ENCODE results near the gene LOC101059915.

The LOC101059915 gene

DNA sequence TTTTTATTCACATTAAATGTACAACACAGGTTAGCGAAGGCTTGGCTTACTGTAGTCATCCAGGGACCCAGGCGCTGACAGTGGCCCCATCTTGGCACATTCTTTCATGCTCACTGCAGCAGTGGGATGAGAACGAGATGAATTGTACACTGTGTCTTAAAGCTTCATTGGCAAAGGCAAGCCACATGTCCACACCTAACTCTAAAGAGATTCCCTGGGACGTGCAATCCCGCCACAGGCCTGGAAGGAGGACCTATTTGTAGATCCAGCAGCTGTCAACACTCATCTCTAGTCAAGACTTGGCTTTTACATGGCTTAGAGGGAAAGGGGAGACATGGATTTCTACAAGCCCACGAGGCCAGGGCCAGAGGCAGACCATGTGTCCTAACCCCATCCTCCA lies 33.0 kb upstream of the LOC101059915 start:
- no peak overlapping the region for H3K27ac ChIP-seq (ENCODE audit: extremely low read depth, low read depth, low read length)
- TF ChIP-seq ZNF112 (tag by site-specific recombination; IDR thresholded peaks at IDR 0.05) (no peak), ZXDB (tag by site-specific recombination; IDR thresholded peaks at IDR 0.05) (no peak), ZNF140 (tag by site-specific recombination; IDR thresholded peaks at IDR 0.05) (no peak), ZNF138 (tag by site-specific recombination; IDR thresholded peaks at IDR 0.05; ENCODE audit: borderline replicate concordance) (no peak), PRDM2 (tag by site-specific recombination; IDR thresholded peaks at IDR 0.05; ENCODE audit: borderline replicate concordance) (no peak), BCL6B (tag by site-specific recombination; IDR thresholded peaks at IDR 0.05) (no peak), ZIC2 (tag by site-specific recombination; IDR thresholded peaks at IDR 0.05) (no peak), ZNF426 (tag by site-specific recombination; IDR thresholded peaks at IDR 0.05) (no peak), ZNF501 (tag by site-specific recombination; IDR thresholded peaks at IDR 0.05) (no peak), ZNF664 (tag by site-specific recombination; IDR thresholded peaks at IDR 0.05) (no peak), ZNF624 (tag by site-specific recombination; IDR thresholded peaks at IDR 0.05) (no peak), HIC1 (tag by site-specific recombination; IDR thresholded peaks at IDR 0.05) (no peak), ZNF571 (tag by site-specific recombination; IDR thresholded peaks at IDR 0.05) (no peak), ZNF626 (tag by site-specific recombination; IDR thresholded peaks at IDR 0.05) (no peak), ZFHX2 (tag by site-specific recombination; conservative IDR thresholded peaks at IDR 0.05) (no peak)
- TF ChIP-seq, protein P1, sequence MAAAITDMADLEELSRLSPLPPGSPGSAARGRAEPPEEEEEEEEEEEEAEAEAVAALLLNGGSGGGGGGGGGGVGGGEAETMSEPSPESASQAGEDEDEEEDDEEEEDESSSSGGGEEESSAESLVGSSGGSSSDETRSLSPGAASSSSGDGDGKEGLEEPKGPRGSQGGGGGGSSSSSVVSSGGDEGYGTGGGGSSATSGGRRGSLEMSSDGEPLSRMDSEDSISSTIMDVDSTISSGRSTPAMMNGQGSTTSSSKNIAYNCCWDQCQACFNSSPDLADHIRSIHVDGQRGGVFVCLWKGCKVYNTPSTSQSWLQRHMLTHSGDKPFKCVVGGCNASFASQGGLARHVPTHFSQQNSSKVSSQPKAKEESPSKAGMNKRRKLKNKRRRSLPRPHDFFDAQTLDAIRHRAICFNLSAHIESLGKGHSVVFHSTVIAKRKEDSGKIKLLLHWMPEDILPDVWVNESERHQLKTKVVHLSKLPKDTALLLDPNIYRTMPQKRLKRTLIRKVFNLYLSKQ (tag by site-specific recombination; IDR thresholded peaks at IDR 0.05; ENCODE audit: borderline replicate concordance) = no peak
- ChIA-PET POLR2A (no interaction called here), CTCF (no interaction called here)
- H3K4me3 ChIP-seq (ENCODE audit: low read depth, low read length) = no peak overlapping the region
- H3K36me3 ChIP-seq (ENCODE audit: control insufficient read depth in 2 of 2, insufficient read depth in 1 of 2, low read length in 2 of 2) = no peaks in the 10 kb centered on the region
- no peaks in the 10 kb centered on the region for H3K4me1 ChIP-seq (ENCODE audit: control insufficient read depth, insufficient read depth, low read length)
- H3K9me3 ChIP-seq (ENCODE audit: control insufficient read depth, insufficient read depth, low read depth, low read length) = no peaks in the 10 kb centered on the region

All from HEK293 (cell line).